WI38 (cell line): Measurements from ENCODE around the gene MYEF2.

Experiments
- H3K4me3 ChIP-seq: 2 replicates; pipeline ENCODE4 v1.5.1; 2011; ENCODE audit warnings: low read depth, mild to moderate bottlenecking, control low read depth, low read length
- CTCF ChIP-seq: IDR thresholded peaks from 2 replicates; pipeline ENCODE4 v1.5.1; 2012; ENCODE audit warnings: low read depth, mild to moderate bottlenecking, control low read depth, low read length

The MYEF2 gene

GRCh38 chr15:48105936-48106335 is 72.2 kb downstream of the MYEF2 start:
- H3K4me3 ChIP-seq: no peak overlapping the region
- TF ChIP-seq CTCF: no peak

- no peak overlapping the region for H3K4me3 ChIP-seq
- TF ChIP-seq CTCF: no peak
Observed at GRCh38 chr15:48103647-48104046, 74.4 kb downstream of the MYEF2 start.

- H3K4me3 ChIP-seq: no peak overlapping the region
- TF ChIP-seq CTCF: no peak
Observed at GRCh38 chr15:48102167-48102566, 75.9 kb downstream of the MYEF2 start.

GRCh38 chr15:48101376-48101961 is 76.6 kb downstream of the MYEF2 start:
- H3K4me3 ChIP-seq: no peak overlapping the region
- TF ChIP-seq CTCF: no peak

- no peak overlapping the region for H3K4me3 ChIP-seq
Observed at GRCh38 chr15:48097264-48097663, 80.8 kb downstream of the MYEF2 start.

GRCh38 chr15:48096813-48097212 is 81.3 kb downstream of the MYEF2 start:
- no peak for TF ChIP-seq CTCF
- no peak overlapping the region for H3K4me3 ChIP-seq

More at GRCh38 chr15:48097264-48097663, 80.8 kb downstream of the MYEF2 start:
- no peak for TF ChIP-seq CTCF

- no peak overlapping the region for H3K4me3 ChIP-seq
- no peak for TF ChIP-seq CTCF
Observed at GRCh38 chr15:48096355-48096786, 81.7 kb downstream of the MYEF2 start.
